WERI-Rb-1 (cell line): ENCODE measurements around the gene GALT.
A peak's percentile ranks its signal among the peaks of the same experiment; 100 is the strongest.

Experiments
- DNase-seq: peaks from one replicate; pipeline ENCODE4 v3.0.0-alpha.2; 2020
- H3K27ac ChIP-seq: fragments of 250-450 bp; sonication (Bioruptor Pico); 2 replicates; pipeline ENCODE4 v1.5.1; 2020; ENCODE audit warnings: mild to moderate bottlenecking, moderate library complexity
- H3K27me3 ChIP-seq: fragments of 250-450 bp; sonication (Bioruptor Pico); 2 replicates; pipeline ENCODE4 v1.5.1; 2021; ENCODE audit warnings: mild to moderate bottlenecking, low read depth, moderate library complexity; ENCODE audit not compliant: insufficient read depth, severe bottlenecking
- H3K36me3 ChIP-seq: fragments of 250-450 bp; sonication (Bioruptor Pico); 2 replicates; pipeline ENCODE4 v1.5.1; 2020; ENCODE audit warnings: mild to moderate bottlenecking, moderate library complexity
- H3K4me3 ChIP-seq: 2 replicates; pipeline ENCODE4 v1.5.1; 2011; ENCODE audit warnings: low read depth, mild to moderate bottlenecking, control low read depth, low read length
- H3K9me3 ChIP-seq: fragments of 250-450 bp; sonication (Bioruptor Pico); 2 replicates; pipeline ENCODE4 v1.5.1; 2021; ENCODE audit warnings: mild to moderate bottlenecking, moderate library complexity; ENCODE audit not compliant: severe bottlenecking
- TF ChIP-seq, protein P1 (sequence below): IDR thresholded peaks from 2 replicates; pipeline ENCODE4 v1.5.1; 2011; ENCODE audit warnings: low read depth, mild to moderate bottlenecking, control low read depth, inconsistent platforms, low read length

The GALT gene

DNA sequence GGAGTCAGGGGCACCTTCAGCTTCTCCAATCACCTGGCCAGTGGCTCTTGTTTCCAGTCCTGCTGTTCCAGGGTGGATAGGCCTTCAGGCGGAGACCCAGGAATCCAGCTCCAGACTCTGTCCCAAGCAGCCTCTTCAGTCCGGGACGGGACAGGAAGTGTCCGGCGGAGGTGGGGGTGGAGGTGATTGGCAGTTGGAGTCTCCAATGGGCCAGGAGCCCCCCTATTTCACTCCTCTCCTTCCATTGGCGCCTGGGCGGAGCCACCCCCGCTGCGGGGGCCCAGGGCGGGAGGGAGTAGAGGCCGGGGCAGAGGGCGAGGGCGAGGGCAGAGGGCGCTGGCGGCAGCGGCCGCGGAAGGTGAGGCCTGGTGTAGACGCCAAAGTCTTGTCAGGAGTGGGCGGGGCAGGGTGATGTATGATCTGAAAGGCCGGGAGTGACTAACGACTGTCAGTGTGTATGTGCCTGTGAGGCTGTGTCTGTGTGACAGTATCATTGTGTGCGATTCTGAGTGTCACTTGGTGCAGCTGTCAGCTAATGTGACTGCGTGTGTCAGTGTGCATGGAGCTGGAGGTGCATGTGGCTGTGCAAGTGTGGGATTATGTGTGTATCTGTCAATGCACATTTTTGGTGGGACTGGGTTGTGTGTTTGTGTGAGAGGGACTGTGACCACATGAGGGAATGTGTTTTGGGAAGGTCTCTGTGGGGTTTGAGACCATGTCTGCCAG lies 5.6 kb downstream of the GALT start, which contains the start of gene IL11RA:
Gene IL11RA, plus strand, starts transcription at position 310 of the 726 bp plus-strand sequence. CDS start 3,033 bp downstream, outside the sequence.
- H3K36me3 ChIP-seq: peaks cover 15% of the 10 kb centered on the region
- H3K27me3 ChIP-seq: no peaks in the 10 kb centered on the region
- H3K9me3 ChIP-seq: no peaks in the 10 kb centered on the region
- TF ChIP-seq, protein P1, sequence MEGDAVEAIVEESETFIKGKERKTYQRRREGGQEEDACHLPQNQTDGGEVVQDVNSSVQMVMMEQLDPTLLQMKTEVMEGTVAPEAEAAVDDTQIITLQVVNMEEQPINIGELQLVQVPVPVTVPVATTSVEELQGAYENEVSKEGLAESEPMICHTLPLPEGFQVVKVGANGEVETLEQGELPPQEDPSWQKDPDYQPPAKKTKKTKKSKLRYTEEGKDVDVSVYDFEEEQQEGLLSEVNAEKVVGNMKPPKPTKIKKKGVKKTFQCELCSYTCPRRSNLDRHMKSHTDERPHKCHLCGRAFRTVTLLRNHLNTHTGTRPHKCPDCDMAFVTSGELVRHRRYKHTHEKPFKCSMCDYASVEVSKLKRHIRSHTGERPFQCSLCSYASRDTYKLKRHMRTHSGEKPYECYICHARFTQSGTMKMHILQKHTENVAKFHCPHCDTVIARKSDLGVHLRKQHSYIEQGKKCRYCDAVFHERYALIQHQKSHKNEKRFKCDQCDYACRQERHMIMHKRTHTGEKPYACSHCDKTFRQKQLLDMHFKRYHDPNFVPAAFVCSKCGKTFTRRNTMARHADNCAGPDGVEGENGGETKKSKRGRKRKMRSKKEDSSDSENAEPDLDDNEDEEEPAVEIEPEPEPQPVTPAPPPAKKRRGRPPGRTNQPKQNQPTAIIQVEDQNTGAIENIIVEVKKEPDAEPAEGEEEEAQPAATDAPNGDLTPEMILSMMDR: no peak
- peak; percentile 91 for DNase-seq
- peak within 1 kb of the TSS; percentile 81 for H3K27ac ChIP-seq
- peak within 1 kb of the TSS; percentile 51 for H3K4me3 ChIP-seq

DNA sequence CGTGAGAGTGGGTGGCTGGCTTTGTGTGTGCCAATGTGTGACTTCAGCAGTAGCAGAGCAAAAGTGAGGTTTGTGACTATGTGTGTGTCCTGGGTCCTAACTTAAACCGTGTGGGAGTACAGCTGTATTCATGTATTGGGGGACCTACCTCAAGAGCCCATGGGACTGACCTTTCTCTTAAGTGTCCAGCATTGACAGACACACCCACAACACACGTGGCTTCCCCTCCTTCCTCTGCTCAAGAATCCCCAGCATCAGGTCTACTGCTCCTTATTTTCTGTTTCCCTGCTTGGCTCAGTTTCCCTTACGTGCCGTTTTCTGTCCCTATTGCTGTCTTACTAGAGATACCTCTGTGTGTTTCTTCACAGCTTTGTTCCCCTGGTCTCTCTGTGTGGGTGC lies 6.1 kb downstream of the GALT start:
- peak overlapping the region; percentile 81 for H3K27ac ChIP-seq
- H3K4me3 ChIP-seq: peak overlapping the region; percentile 51
- peaks cover 15% of the 10 kb centered on the region for H3K36me3 ChIP-seq
- H3K27me3 ChIP-seq: no peaks in the 10 kb centered on the region
- no peak for DNase-seq
- TF ChIP-seq, protein P1: no peak
- H3K9me3 ChIP-seq: no peaks in the 10 kb centered on the region

DNA sequence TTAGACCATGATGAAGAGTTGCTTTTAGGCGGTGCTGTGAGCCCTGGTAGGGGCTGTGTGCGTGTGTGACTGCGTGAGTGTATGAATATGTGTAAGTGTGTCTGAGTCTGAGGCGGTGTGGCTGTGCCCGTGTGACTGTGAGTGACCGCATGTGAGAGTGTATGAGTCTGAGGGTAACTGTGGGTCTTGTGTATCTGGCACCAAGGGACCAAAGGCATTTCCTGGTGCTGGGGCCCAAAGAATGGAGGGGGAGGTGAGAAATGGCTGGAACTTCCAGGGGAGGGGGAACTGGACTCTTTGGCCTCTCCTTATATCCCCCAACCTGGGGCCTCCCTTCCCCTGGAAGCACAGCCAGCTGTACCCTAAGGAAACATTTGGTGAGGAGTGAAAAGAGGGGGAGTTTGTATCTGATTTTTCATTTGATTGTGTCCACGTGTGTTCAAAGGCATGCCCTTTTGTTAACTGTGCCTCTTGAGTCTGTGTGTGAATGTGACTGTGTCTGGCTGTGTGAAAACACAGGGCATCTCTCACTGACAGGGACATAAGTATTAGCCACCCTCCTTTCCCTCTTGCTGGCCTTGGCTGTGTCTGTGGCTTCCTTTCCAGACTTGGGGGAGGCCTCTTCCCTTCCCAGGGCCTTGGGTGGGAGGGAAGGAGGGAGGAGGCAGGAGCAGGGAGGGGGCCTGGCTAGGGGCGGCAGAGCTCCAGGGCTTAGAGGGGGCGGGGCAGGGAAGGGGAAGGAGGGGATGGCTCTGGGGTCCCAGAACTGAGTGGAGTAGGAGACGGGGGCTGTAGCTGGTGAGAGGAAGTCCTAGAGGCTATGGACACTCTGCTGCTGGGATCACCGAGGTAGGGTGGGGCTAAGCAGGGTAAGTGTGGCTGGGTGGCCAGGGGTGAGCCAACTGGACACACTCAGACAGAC lies 6.9 kb downstream of the GALT start:
- no peak overlapping the region for H3K4me3 ChIP-seq

DNA sequence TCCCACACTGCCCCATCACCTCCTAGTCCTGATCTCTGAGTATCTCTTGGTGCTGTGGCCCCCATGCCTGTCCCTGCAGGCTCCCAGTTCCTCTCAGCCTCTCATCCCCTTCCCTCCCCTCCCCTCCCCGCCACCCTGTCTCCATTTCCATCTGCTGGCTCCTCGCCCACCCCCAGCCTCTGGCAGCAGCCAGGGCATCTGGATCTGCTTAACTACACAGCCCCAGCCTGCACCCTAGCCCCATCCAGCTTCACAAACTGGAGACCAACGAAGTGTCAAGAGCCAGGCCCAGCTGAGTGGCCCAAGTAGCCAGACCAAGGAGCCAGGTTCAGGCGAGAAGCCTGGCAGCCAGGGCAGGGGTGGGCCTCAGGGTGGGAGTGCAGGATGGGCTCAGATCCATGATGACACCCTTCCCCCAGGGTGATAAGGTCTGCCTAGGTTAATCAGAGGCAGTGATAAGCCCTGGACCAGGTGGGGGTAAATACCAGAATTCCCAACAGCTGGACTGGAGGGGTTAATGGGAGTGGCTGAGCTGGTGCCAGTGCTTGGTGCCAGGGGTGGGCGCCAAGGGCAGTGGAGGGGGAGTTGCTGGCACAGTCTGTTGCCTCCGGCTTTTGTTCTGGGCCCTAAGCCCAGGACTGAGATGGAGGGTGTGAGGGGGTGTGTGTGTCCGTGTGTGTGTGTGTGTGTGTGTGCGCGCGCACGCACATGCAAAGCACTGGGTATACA lies 8.0 kb downstream of the GALT start:
- TF ChIP-seq, protein P1: no peak
- Histone ChIP-seq H3K4me3 (no peak overlapping the region), H3K27me3 (no peaks in the 10 kb centered on the region), H3K36me3 (peaks cover 2% of the 10 kb centered on the region; the same call in 1 of the 2 replicates), H3K27ac (peak overlapping the region; percentile 81), H3K9me3 (no peaks in the 10 kb centered on the region)
- peak; percentile 75 for DNase-seq

More for the DNA sequence above, 6.9 kb downstream of the GALT start:
- TF ChIP-seq, protein P1: no peak
- H3K9me3 ChIP-seq: no peaks in the 10 kb centered on the region
- peak overlapping the region; percentile 81 for H3K27ac ChIP-seq
- no peaks in the 10 kb centered on the region for H3K27me3 ChIP-seq
- H3K36me3 ChIP-seq: peaks cover 13% of the 10 kb centered on the region
- DNase-seq: peak; percentile 66

DNA sequence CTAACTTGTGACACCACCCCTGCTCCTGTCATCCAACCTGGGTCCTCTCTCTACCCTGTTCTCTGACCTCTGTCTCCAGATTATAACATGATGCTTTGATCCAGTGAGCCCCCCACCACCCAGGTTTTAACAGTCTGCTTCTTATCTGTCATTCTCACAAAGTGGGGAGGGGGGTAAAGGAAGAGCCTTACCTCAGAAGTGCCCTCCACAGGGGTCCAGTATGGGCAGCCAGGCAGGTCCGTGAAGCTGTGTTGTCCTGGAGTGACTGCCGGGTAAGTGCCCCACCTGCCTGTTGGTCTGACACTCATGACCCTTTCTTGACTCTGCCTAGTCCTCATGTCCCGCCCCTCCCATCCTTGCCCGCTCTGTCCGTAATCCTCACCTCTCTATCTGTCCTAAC lies 8.9 kb downstream of the GALT start:
- Histone ChIP-seq H3K4me3 (no peak overlapping the region), H3K36me3 (no peaks in the 10 kb centered on the region; the same call in 1 of the 2 replicates), H3K27me3 (no peaks in the 10 kb centered on the region), H3K27ac (no peak overlapping the region), H3K9me3 (no peaks in the 10 kb centered on the region)
- TF ChIP-seq, protein P1: no peak
- no peak for DNase-seq
